Stomach (tissue), 4 donors: Measurements from ENCODE around the gene CHRNA1.

Source experiments
- CTCF ChIP-seq, 7 experiments: fragments of 450-650 bp in 4 of 7; fragments of 200-600 bp in 3 of 7; sonication (generic) in 3 of 7; IDR thresholded peaks; one replicate each; pipeline ENCODE4 v1.5.1; 2016 to 2019; ENCODE audit warnings: antibody characterized with exemption in 7 of 7, control low read depth in 2 of 7, mild to moderate bottlenecking in 1 of 7
- EP300 ChIP-seq: sonication (generic); formaldehyde crosslinking; IDR thresholded peaks from one replicate; pipeline ENCODE4 v1.6.1; 2017; ENCODE audit warnings: antibody characterized with exemption
- POLR2A ChIP-seq, 4 donors: fragments of 450-650 bp; IDR thresholded peaks; one replicate each; pipeline ENCODE4 v1.6.1; 2016; ENCODE audit warnings: antibody characterized with exemption in 4 of 4, control low read depth in 2 of 4, mild to moderate bottlenecking in 1 of 4, moderate library complexity in 1 of 4

DNA sequence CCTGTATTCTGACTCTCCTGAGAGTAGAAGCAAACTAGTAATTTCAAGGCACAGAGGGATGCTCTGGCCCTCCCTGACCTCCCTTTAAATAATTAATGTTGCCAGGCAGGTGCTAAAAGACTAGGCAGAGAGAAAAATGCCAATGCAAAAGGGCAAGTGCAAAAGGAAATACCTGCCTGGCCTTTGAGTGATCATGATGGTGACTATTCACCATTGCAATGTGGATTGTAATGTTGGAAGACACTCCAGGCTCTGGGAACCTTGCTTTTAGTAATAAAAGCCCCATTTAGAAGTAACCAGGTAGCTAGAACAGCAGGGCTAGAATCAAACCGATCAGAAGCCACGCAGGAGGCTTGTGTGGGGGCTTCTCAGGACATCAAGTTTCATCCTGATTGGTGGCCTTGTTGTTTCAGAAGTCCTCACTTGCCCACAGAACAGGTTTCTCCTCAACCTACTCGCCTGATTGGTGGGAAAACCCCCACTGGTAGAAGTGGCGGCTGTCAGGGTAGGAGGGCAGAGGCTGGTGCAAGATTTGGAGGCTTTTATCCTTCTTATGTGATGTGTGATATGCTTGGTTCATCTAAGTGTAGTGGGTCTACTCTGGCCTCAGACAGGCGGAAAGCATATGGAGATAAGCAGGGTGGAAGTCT lies 16.0 kb upstream of the CHRNA1 start:
- TF ChIP-seq CTCF (IDR thresholded peaks at IDR 0.05) (no peak), POLR2A (IDR thresholded peaks at IDR 0.05) (no peak), EP300 (no peak)
